Fibroblast of villous mesenchyme (primary cell): ENCODE results near the gene CAMK2D. TPM values are rescaled to one million over a fixed set of nuclear protein-coding genes. Genes with fewer than 3 reads are reported as not detected.

Experiments
- DNase-seq: peaks from one replicate; pipeline ENCODE4 v3.0.0-alpha.2; 2010; ENCODE audit warnings: low read depth
- H3K4me3 ChIP-seq: 2 replicates; pipeline ENCODE4 v1.5.1; 2011; ENCODE audit warnings: low read depth, mild to moderate bottlenecking, low read length
- CTCF ChIP-seq: IDR thresholded peaks from 2 replicates; pipeline ENCODE4 v1.5.1; 2012; ENCODE audit warnings: low read depth, mild to moderate bottlenecking, low read length; ENCODE audit not compliant: insufficient read depth
- total RNA-seq: library from RNA; depleted of rRNA; stranded (reverse); fragments of >200 nt; gene quantifications from 2 replicates; pipeline ENCODE4 v1.2.3, GENCODE V29; 2012

Gene CAMK2D
- total RNA-seq, 1 donor: 161 TPM

- no peak for DNase-seq
- no peak for TF ChIP-seq CTCF
- no peak overlapping the region for H3K4me3 ChIP-seq
Observed at GRCh38 chr4:113700602-113701150, 60.9 kb downstream of the CAMK2D start.

- no peak for TF ChIP-seq CTCF
- no peak overlapping the region for H3K4me3 ChIP-seq
- peak; percentile 22 for DNase-seq
Observed at GRCh38 chr4:113699772-113700171, 61.8 kb downstream of the CAMK2D start.

- H3K4me3 ChIP-seq: no peak overlapping the region
- no peak for DNase-seq
- TF ChIP-seq CTCF: no peak
Observed at GRCh38 chr4:113697429-113697828, 64.1 kb downstream of the CAMK2D start.

- H3K4me3 ChIP-seq: no peak overlapping the region
- no peak for TF ChIP-seq CTCF
- DNase-seq: peak; percentile 31
Observed at GRCh38 chr4:113695328-113696169, 66.0 kb downstream of the CAMK2D start.

- H3K4me3 ChIP-seq: no peak overlapping the region
- no peak for TF ChIP-seq CTCF
- DNase-seq: peak; percentile 30
Observed at GRCh38 chr4:113694008-113694407, 67.5 kb downstream of the CAMK2D start.

- DNase-seq: peak; percentile 87
- TF ChIP-seq CTCF: no peak
- H3K4me3 ChIP-seq: no peak overlapping the region
Observed at GRCh38 chr4:113692809-113693411, 68.6 kb downstream of the CAMK2D start.
